Right lobe of liver (tissue), 4 donors: ENCODE data around the gene EYA2.

ENCODE experiments used
- POLR2A ChIP-seq: fragments of 450-650 bp; IDR thresholded peaks from one replicate; pipeline ENCODE4 v1.6.1; 2017; ENCODE audit warnings: antibody characterized with exemption, mild to moderate bottlenecking
- TF ChIP-seq, protein P1 (sequence below), 4 donors: fragments of 200-600 bp in 3 of 4; fragments of 450-650 bp in 1 of 4; IDR thresholded peaks; one replicate each; pipeline versions ENCODE4 v1.5.1 to v1.8.0; 2016 to 2022; ENCODE audit warnings: antibody characterized with exemption in 4 of 4, mild to moderate bottlenecking in 2 of 4
- donor health status: DM: no; HTN: no; CAD: no.
- donor health status: DM: no; HTN: no; CAD: no.
- donor health status: DM: no; HTN: yes; CAD: no.

DNA sequence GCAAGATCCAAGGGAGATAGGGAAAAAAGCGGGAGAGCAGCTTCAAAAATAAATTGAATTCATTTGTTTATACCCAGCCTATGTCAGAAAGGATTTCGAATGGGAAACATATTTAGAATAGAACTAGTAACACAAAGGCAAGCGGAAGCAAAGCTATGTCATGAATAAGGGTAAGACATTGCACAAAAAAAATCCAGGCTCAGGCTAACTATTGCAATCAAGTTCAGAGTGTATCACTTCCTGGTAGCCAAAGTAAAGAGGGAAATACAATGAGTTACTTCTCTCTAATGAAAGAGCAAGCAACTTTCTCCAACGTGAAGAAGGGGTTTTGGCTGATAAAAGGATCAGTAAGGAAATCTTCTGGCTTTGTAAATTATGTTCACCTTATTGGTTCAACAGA lies 249.0 kb downstream of the EYA2 start:
- no peak for TF ChIP-seq POLR2A
- TF ChIP-seq, protein P1, sequence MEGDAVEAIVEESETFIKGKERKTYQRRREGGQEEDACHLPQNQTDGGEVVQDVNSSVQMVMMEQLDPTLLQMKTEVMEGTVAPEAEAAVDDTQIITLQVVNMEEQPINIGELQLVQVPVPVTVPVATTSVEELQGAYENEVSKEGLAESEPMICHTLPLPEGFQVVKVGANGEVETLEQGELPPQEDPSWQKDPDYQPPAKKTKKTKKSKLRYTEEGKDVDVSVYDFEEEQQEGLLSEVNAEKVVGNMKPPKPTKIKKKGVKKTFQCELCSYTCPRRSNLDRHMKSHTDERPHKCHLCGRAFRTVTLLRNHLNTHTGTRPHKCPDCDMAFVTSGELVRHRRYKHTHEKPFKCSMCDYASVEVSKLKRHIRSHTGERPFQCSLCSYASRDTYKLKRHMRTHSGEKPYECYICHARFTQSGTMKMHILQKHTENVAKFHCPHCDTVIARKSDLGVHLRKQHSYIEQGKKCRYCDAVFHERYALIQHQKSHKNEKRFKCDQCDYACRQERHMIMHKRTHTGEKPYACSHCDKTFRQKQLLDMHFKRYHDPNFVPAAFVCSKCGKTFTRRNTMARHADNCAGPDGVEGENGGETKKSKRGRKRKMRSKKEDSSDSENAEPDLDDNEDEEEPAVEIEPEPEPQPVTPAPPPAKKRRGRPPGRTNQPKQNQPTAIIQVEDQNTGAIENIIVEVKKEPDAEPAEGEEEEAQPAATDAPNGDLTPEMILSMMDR (IDR thresholded peaks at IDR 0.05): no peak
